ENCODE measurements around the gene TMCC1.
A peak's percentile ranks its signal among the peaks of the same experiment; 100 is the strongest.

TMCC1 gene

GRCh38 chr3:129893581-129894070, at the start of gene TMCC1:
TSS of gene TMCC1 (minus strand) at chr3:129893711.
- ChIA-PET CTCF (interaction anchor here (1.0 to 1.8 kb wide), 5 partner anchors 9 to 233 kb away, joined by 3 to 4 read pairs (median 3); no protein-coding TSS in a partner anchor), POLR2A (interaction anchor here (0.5 kb wide), 1 partner anchor 86 kb away, joined by 5 read pairs; no protein-coding TSS in a partner anchor)
- no peak for TF ChIP-seq CTCF (IDR thresholded peaks at IDR 0.05; ENCODE audit: control extremely low read depth, extremely low read depth, low read depth, missing control alignments)
- DNase-seq (ENCODE audit: extremely low spot score), result peak; percentile 96

- no peak for TF ChIP-seq CTCF (IDR thresholded peaks at IDR 0.05; ENCODE audit: control extremely low read depth, extremely low read depth, low read depth, missing control alignments)
- ChIA-PET POLR2A (no interaction called here), CTCF (interaction anchor here (0.8 to 4.4 kb wide), 25 partner anchors 8 to 560 kb away, joined by 3 to 23 read pairs (median 6); no protein-coding TSS in a partner anchor)
- DNase-seq (ENCODE audit: extremely low spot score), result no peak
Measured at GRCh38 chr3:129943020-129943419, 49.5 kb upstream of the TMCC1 start.

GRCh38 chr3:129942296-129942695, 48.8 kb upstream of the TMCC1 start:
- ChIA-PET POLR2A (no interaction called here), CTCF (interaction anchor here (0.6 to 4.4 kb wide), 30 partner anchors 8 to 566 kb away, joined by 3 to 23 read pairs (median 6); partner anchors contain the start of gene TRH)
- peak; percentile 75 for DNase-seq (ENCODE audit: extremely low spot score)
- peak; percentile 62 for TF ChIP-seq CTCF (IDR thresholded peaks at IDR 0.05; ENCODE audit: control extremely low read depth, extremely low read depth, low read depth, missing control alignments)

GRCh38 chr3:129940086-129940485, 46.6 kb upstream of the TMCC1 start:
- CTCF ChIA-PET, result interaction anchor here (0.9 to 4.4 kb wide), 5 partner anchors 11 to 312 kb away, joined by 3 to 22 read pairs (median 4); no protein-coding TSS in a partner anchor
- POLR2A ChIA-PET, result no interaction called here
- no peak for DNase-seq (ENCODE audit: extremely low spot score)
- no peak for TF ChIP-seq CTCF (IDR thresholded peaks at IDR 0.05; ENCODE audit: control extremely low read depth, extremely low read depth, low read depth, missing control alignments)

- ChIA-PET POLR2A (no interaction called here), CTCF (interaction anchor here (0.9 to 1.2 kb wide), 3 partner anchors 11 to 311 kb away, joined by 3 to 4 read pairs (median 3); no protein-coding TSS in a partner anchor)
- no peak for TF ChIP-seq CTCF (IDR thresholded peaks at IDR 0.05; ENCODE audit: control extremely low read depth, extremely low read depth, low read depth, missing control alignments)
- no peak for DNase-seq (ENCODE audit: extremely low spot score)
Measured at GRCh38 chr3:129938140-129938930, 44.8 kb upstream of the TMCC1 start.

GRCh38 chr3:129937717-129938116, 44.2 kb upstream of the TMCC1 start:
- POLR2A ChIA-PET, result no interaction called here
- DNase-seq (ENCODE audit: extremely low spot score), result no peak
- CTCF ChIA-PET, result interaction anchor here (0.9 to 1.0 kb wide), 2 partner anchors 10 to 310 kb away, joined by 3 to 4 read pairs; no protein-coding TSS in a partner anchor

More at GRCh38 chr3:129937717-129938116, 44.2 kb upstream of the TMCC1 start:
- no peak for TF ChIP-seq CTCF (IDR thresholded peaks at IDR 0.05; ENCODE audit: control extremely low read depth, extremely low read depth, low read depth, missing control alignments)
